Stomach (tissue), 9 donors: ENCODE results near the gene GSG1L. TPM values are rescaled to one million over a fixed set of nuclear protein-coding genes. Genes with fewer than 3 reads are reported as not detected.

Experiments used
- DNase-seq, 2 donors: peaks; one replicate each; pipeline versions ENCODE4 v3.0.0 to v3.0.0-alpha.2; 2013 to 2019
- H3K27ac ChIP-seq, 5 donors: fragments of 200-600 bp in 4 of 5; sonication (generic) in 4 of 5; one replicate each; pipeline ENCODE4 v1.5.1; 2013 to 2019; ENCODE audit warnings: mild to moderate bottlenecking in 1 of 5, moderate library complexity in 1 of 5
- H3K27me3 ChIP-seq, 3 donors: fragments of 200-600 bp; sonication (generic); one replicate each; pipeline ENCODE4 v1.5.1; 2017 to 2019; ENCODE audit warnings: mixed run types in 1 of 3
- H3K36me3 ChIP-seq, 4 donors: fragments of 200-600 bp; sonication (generic); 1 replicate in 3 of 4; 2 replicates in 1 of 4; pipeline ENCODE4 v1.5.1; 2016 to 2019
- H3K4me1 ChIP-seq, 4 donors: fragments of 200-600 bp; sonication (generic); one replicate each; pipeline ENCODE4 v1.5.1; 2016 to 2019
- H3K4me3 ChIP-seq, 4 donors: fragments of 200-600 bp; sonication (generic) in 3 of 4; one replicate each; pipeline ENCODE4 v1.5.1; 2016 to 2019; ENCODE audit warnings: mild to moderate bottlenecking in 1 of 4
- H3K9me3 ChIP-seq, 4 donors: fragments of 200-600 bp; sonication (generic); one replicate each; pipeline ENCODE4 v1.5.1; 2016 to 2019
- EP300 ChIP-seq: sonication (generic); formaldehyde crosslinking; IDR thresholded peaks from one replicate; pipeline ENCODE4 v1.6.1; 2017; ENCODE audit warnings: antibody characterized with exemption
- POLR2A ChIP-seq, 4 donors: fragments of 450-650 bp; IDR thresholded peaks; one replicate each; pipeline ENCODE4 v1.6.1; 2016; ENCODE audit warnings: antibody characterized with exemption in 4 of 4, control low read depth in 2 of 4, mild to moderate bottlenecking in 1 of 4, moderate library complexity in 1 of 4
- POLR2AphosphoS5 ChIP-seq, 3 donors: sonication (generic); formaldehyde crosslinking; IDR thresholded peaks; one replicate each; pipeline ENCODE4 v1.6.1; 2016; ENCODE audit warnings: antibody characterized with exemption in 3 of 3
- WGBS, 5 donors: extraction: QIAGEN DNeasy Blood & Tissue Kit in 3 of 5; methylation state at CpG; one replicate each; pipeline versions ENCODE4 v1.1.5 to v1.1.7; 2013 to 2018; 5-methylcytosine and 5-hydroxymethylcytosine counted together
- intact Hi-C: fragments of 100-400 bp; cut with DNase I; formaldehyde crosslinking; loops from one replicate; pipeline ENCODE4 v1.15.1; 2023; ENCODE audit warnings: low total_unique reads
- polyA plus RNA-seq, 3 donors: library from polyadenylated mRNA; stranded (reverse); fragments of 200-250 nt; gene quantifications; one replicate each; pipeline ENCODE4 v1.2.3, GENCODE V29; 2013
- total RNA-seq, 5 donors: library from RNA; depleted of rRNA; stranded (reverse); fragments of >200 nt; gene quantifications; one replicate each; pipeline versions ENCODE4 v1.1.0 to v1.2.3, GENCODE V29; 2014 to 2016
- TF ChIP-seq, protein P1 (sequence below), 7 experiments: fragments of 450-650 bp in 4 of 7; fragments of 200-600 bp in 3 of 7; sonication (generic) in 3 of 7; IDR thresholded peaks; one replicate each; pipeline ENCODE4 v1.5.1; 2016 to 2019; ENCODE audit warnings: antibody characterized with exemption in 7 of 7, control low read depth in 2 of 7, mild to moderate bottlenecking in 1 of 7
- donor health status: healthy with polysubstance abuse.
- donor health status: Bipolar disorder and iron deficiency.
- donor health status: healthy.

The GSG1L gene
- total and polyA plus RNA-seq, 8 donors = 0.06 TPM; not detected in 7

DNA sequence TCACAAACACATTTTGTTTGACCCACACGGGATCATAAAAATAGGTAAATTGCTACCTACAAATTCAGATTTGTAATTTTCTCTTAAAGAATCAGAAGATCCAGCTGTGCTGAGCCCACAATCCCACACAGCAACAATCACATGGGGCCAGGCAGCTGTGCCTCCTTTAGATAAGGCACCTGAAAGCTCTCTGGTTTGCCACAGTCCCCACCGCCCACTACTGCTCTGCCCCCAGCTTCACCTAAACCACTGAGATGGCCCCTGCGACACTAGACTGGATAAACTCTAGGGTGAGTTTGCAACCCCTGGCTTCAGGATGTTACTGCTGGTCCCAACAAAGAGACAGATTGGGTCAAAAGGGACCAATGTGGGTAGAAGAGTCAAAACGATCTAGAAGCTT lies 96.8 kb downstream of the GSG1L start:
- Histone ChIP-seq H3K4me3 (no peak overlapping the region), H3K4me1 (no peaks in the 10 kb centered on the region), H3K27me3 (peaks cover 0 to 8% (median 0%) of the 10 kb centered on the region in 3 donors), H3K36me3 (no peaks in the 10 kb centered on the region), H3K9me3 (peaks cover 0 to 11% (median 5%) of the 10 kb centered on the region in 4 donors), H3K27ac (no peak overlapping the region)
- WGBS, 5 donors = 75 to 86% (median 83%) methylated on average over 4 of the region's 4 CpGs
- no peak for DNase-seq
- TF ChIP-seq POLR2AphosphoS5 (IDR thresholded peaks at IDR 0.05) (no peak), POLR2A (IDR thresholded peaks at IDR 0.05) (no peak), EP300 (no peak)
- intact Hi-C loops = no loop called here

GRCh38 chr16:27965801-27966200 lies 97.7 kb downstream of the GSG1L start:
- peaks cover 0 to 8% (median 0%) of the 10 kb centered on the region in 3 donors for H3K27me3 ChIP-seq
- 79 to 89% (median 83%) methylated on average over 5 of the region's 5 CpGs for WGBS, 5 donors
- no peak overlapping the region for H3K27ac ChIP-seq
- H3K4me1 ChIP-seq = no peaks in the 10 kb centered on the region
- peaks cover 0 to 8% (median 5%) of the 10 kb centered on the region in 4 donors for H3K9me3 ChIP-seq
- no peaks in the 10 kb centered on the region for H3K36me3 ChIP-seq
- no peak overlapping the region for H3K4me3 ChIP-seq
- TF ChIP-seq, protein P1, sequence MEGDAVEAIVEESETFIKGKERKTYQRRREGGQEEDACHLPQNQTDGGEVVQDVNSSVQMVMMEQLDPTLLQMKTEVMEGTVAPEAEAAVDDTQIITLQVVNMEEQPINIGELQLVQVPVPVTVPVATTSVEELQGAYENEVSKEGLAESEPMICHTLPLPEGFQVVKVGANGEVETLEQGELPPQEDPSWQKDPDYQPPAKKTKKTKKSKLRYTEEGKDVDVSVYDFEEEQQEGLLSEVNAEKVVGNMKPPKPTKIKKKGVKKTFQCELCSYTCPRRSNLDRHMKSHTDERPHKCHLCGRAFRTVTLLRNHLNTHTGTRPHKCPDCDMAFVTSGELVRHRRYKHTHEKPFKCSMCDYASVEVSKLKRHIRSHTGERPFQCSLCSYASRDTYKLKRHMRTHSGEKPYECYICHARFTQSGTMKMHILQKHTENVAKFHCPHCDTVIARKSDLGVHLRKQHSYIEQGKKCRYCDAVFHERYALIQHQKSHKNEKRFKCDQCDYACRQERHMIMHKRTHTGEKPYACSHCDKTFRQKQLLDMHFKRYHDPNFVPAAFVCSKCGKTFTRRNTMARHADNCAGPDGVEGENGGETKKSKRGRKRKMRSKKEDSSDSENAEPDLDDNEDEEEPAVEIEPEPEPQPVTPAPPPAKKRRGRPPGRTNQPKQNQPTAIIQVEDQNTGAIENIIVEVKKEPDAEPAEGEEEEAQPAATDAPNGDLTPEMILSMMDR (IDR thresholded peaks at IDR 0.05) = no peak
- TF ChIP-seq EP300 (no peak), POLR2AphosphoS5 (IDR thresholded peaks at IDR 0.05) (no peak), POLR2A (IDR thresholded peaks at IDR 0.05) (no peak)
- intact Hi-C loops = no loop called here
- DNase-seq = no peak

GRCh38 chr16:27963471-27963965 lies 100.0 kb downstream of the GSG1L start:
- peaks cover 0 to 8% (median 0%) of the 10 kb centered on the region in 3 donors for H3K27me3 ChIP-seq
- 78 to 84% (median 81%) methylated on average over 7 of the region's 7 CpGs for WGBS, 5 donors
- H3K27ac ChIP-seq = no peak overlapping the region
- TF ChIP-seq EP300 (no peak), POLR2A (IDR thresholded peaks at IDR 0.05) (no peak), POLR2AphosphoS5 (IDR thresholded peaks at IDR 0.05) (no peak)
- TF ChIP-seq, protein P1 (IDR thresholded peaks at IDR 0.05) = no peak
- intact Hi-C loops = no loop called here
- H3K9me3 ChIP-seq = peaks cover 0 to 8% (median 3%) of the 10 kb centered on the region in 4 donors
- no peaks in the 10 kb centered on the region for H3K4me1 ChIP-seq
- H3K36me3 ChIP-seq = no peaks in the 10 kb centered on the region
- no peak overlapping the region for H3K4me3 ChIP-seq
- DNase-seq = no peak

DNA sequence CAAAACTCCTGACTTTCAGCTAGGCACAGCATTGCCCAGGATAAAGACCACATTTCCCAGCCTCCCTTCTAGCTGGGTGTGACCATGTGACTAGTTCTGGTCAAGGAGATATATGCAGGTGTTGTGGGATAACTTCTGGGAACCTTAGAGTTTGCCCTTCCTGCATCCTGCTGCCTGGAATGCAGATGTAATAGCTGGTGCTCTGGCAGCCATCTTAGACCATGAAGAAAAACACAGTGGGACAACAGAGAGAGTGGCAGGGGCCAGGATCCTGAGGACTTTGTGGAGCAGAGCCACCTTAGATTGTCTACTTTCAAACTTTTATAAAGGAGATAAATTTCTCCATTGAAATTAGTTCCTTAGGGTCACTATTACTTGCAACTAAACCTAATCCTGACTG lies 101.3 kb downstream of the GSG1L start:
- intact Hi-C loops = no loop called here
- H3K27ac ChIP-seq = no peak overlapping the region

GRCh38 chr16:27961296-27961620 lies 102.3 kb downstream of the GSG1L start:
- Histone ChIP-seq H3K4me3 (no peak overlapping the region), H3K27ac (no peak overlapping the region), H3K27me3 (peaks cover 0 to 8% (median 0%) of the 10 kb centered on the region in 3 donors), H3K9me3 (peaks cover 0 to 8% (median 6%) of the 10 kb centered on the region in 4 donors), H3K36me3 (no peaks in the 10 kb centered on the region), H3K4me1 (no peaks in the 10 kb centered on the region)
- intact Hi-C loops = no loop called here
- 77 to 94% (median 90%) methylated on average over 3 of the region's 3 CpGs for WGBS, 5 donors
- no peak for DNase-seq
- no peak for TF ChIP-seq EP300
- TF ChIP-seq POLR2AphosphoS5 (IDR thresholded peaks at IDR 0.05) = no peak
- TF ChIP-seq, protein P1 (IDR thresholded peaks at IDR 0.05) = no peak
- no peak for TF ChIP-seq POLR2A (IDR thresholded peaks at IDR 0.05)

More for the DNA sequence above, 101.3 kb downstream of the GSG1L start:
- DNase-seq = no peak
- Histone ChIP-seq H3K27me3 (peaks cover 0 to 8% (median 0%) of the 10 kb centered on the region in 3 donors), H3K4me1 (no peaks in the 10 kb centered on the region), H3K9me3 (peaks cover 0 to 8% (median 3%) of the 10 kb centered on the region in 4 donors), H3K4me3 (no peak overlapping the region), H3K36me3 (no peaks in the 10 kb centered on the region)
- TF ChIP-seq EP300 (no peak), POLR2A (IDR thresholded peaks at IDR 0.05) (no peak), POLR2AphosphoS5 (IDR thresholded peaks at IDR 0.05) (no peak)
- TF ChIP-seq, protein P1 (IDR thresholded peaks at IDR 0.05) = no peak
